HEK293 (cell line): ENCODE data around the gene FBXL15.

Source experiments
- MYNN ChIP-seq: fragments of 450-650 bp; formaldehyde crosslinking; IDR thresholded peaks from 2 replicates; pipeline ENCODE4 v1.5.1; 2016; ENCODE audit warnings: missing biosample characterization, missing genetic modification characterization, borderline replicate concordance
- SCRT2 ChIP-seq: fragments of 450-650 bp; formaldehyde crosslinking; IDR thresholded peaks from 2 replicates; pipeline ENCODE4 v1.5.1; 2016; ENCODE audit warnings: missing biosample characterization, missing genetic modification characterization
- SETDB1 ChIP-seq: IDR thresholded peaks from one replicate; pipeline ENCODE4 v1.6.1; 2017; ENCODE audit warnings: mild to moderate bottlenecking, low read length, moderate library complexity, mixed read lengths; ENCODE audit not compliant: insufficient read length
- ZBTB17 ChIP-seq: fragments of 450-650 bp; formaldehyde crosslinking; IDR thresholded peaks from 2 replicates; pipeline ENCODE4 v1.5.1; 2016; ENCODE audit warnings: missing biosample characterization, missing genetic modification characterization
- ZBTB8A ChIP-seq: fragments of 450-650 bp; formaldehyde crosslinking; IDR thresholded peaks from 2 replicates; pipeline ENCODE4 v1.5.1; 2016; ENCODE audit warnings: missing biosample characterization, missing genetic modification characterization
- ZNF10 ChIP-seq: fragments of 450-650 bp; formaldehyde crosslinking; IDR thresholded peaks from 2 replicates; pipeline ENCODE4 v1.5.1; 2017; ENCODE audit warnings: missing biosample characterization, missing genetic modification characterization
- ZNF133 ChIP-seq: fragments of 450-650 bp; formaldehyde crosslinking; IDR thresholded peaks from 2 replicates; pipeline ENCODE4 v1.5.1; 2016; ENCODE audit warnings: missing biosample characterization, missing genetic modification characterization
- ZNF239 ChIP-seq: fragments of 450-650 bp; formaldehyde crosslinking; IDR thresholded peaks from 2 replicates; pipeline ENCODE4 v1.5.1; 2016; ENCODE audit warnings: missing biosample characterization, missing genetic modification characterization
- ZNF341 ChIP-seq: fragments of 450-650 bp; formaldehyde crosslinking; IDR thresholded peaks from 2 replicates; pipeline ENCODE4; 2016; ENCODE audit warnings: low read depth, missing biosample characterization, missing genetic modification characterization
- ZNF426 ChIP-seq: fragments of 450-650 bp; formaldehyde crosslinking; IDR thresholded peaks from 2 replicates; pipeline ENCODE4 v1.5.1; 2017; ENCODE audit warnings: missing biosample characterization, missing genetic modification characterization, mild to moderate bottlenecking, inconsistent platforms, moderate library complexity
- ZNF501 ChIP-seq: fragments of 450-650 bp; formaldehyde crosslinking; IDR thresholded peaks from 2 replicates; pipeline ENCODE4 v1.5.1; 2016; ENCODE audit warnings: missing biosample characterization, missing genetic modification characterization
- ZNF624 ChIP-seq: fragments of 450-650 bp; formaldehyde crosslinking; IDR thresholded peaks from 2 replicates; pipeline ENCODE4 v1.5.1; 2017; ENCODE audit warnings: missing biosample characterization, missing genetic modification characterization
- ZNF658 ChIP-seq: fragments of 450-650 bp; formaldehyde crosslinking; IDR thresholded peaks from 2 replicates; pipeline ENCODE4; 2016; ENCODE audit warnings: missing biosample characterization, missing genetic modification characterization
- ZNF670 ChIP-seq: fragments of 450-650 bp; formaldehyde crosslinking; IDR thresholded peaks from 2 replicates; pipeline ENCODE4 v1.5.1; 2016; ENCODE audit warnings: missing biosample characterization, missing genetic modification characterization, low read depth
- TF ChIP-seq, protein P1 (sequence below): sonication (generic); formaldehyde crosslinking; IDR thresholded peaks from 2 replicates; pipeline ENCODE4 v1.8.1; 2022; ENCODE audit warnings: mild to moderate bottlenecking, moderate library complexity, missing genetic modification reagents
- TF ChIP-seq, protein P2 (sequence below): fragments of 450-650 bp; formaldehyde crosslinking; IDR thresholded peaks from 2 replicates; pipeline ENCODE4 v1.5.1; 2016; ENCODE audit warnings: missing biosample characterization, missing genetic modification characterization
- TF ChIP-seq, protein P3 (sequence below): fragments of 450-650 bp; formaldehyde crosslinking; IDR thresholded peaks from 2 replicates; pipeline ENCODE4 v1.5.1; 2016; ENCODE audit warnings: missing biosample characterization, missing genetic modification characterization
- TF ChIP-seq, protein P4 (sequence below): fragments of 450-650 bp; formaldehyde crosslinking; IDR thresholded peaks from 2 replicates; pipeline ENCODE4 v1.5.1; 2016; ENCODE audit warnings: missing biosample characterization, missing genetic modification characterization, low read depth
- TF ChIP-seq, protein P5 (sequence below): fragments of 450-650 bp; formaldehyde crosslinking; IDR thresholded peaks from 2 replicates; pipeline ENCODE4 v1.5.1; 2016; ENCODE audit warnings: missing biosample characterization, missing genetic modification characterization
- TF ChIP-seq, protein P6 (sequence below): fragments of 450-650 bp; formaldehyde crosslinking; IDR thresholded peaks from 2 replicates; pipeline ENCODE4 v1.5.1; 2016; ENCODE audit warnings: missing biosample characterization, missing genetic modification characterization
- TF ChIP-seq, protein P7 (sequence below): fragments of 450-650 bp; formaldehyde crosslinking; IDR thresholded peaks from 2 replicates; pipeline ENCODE4 v1.5.1; 2016; ENCODE audit warnings: missing biosample characterization, missing genetic modification characterization
- TF ChIP-seq, protein P8 (sequence below): fragments of 450-650 bp; IDR thresholded peaks from 2 replicates; pipeline ENCODE4 v1.5.1; 2018; ENCODE audit warnings: missing biosample characterization, mild to moderate bottlenecking, missing genetic modification characterization

The FBXL15 gene

DNA sequence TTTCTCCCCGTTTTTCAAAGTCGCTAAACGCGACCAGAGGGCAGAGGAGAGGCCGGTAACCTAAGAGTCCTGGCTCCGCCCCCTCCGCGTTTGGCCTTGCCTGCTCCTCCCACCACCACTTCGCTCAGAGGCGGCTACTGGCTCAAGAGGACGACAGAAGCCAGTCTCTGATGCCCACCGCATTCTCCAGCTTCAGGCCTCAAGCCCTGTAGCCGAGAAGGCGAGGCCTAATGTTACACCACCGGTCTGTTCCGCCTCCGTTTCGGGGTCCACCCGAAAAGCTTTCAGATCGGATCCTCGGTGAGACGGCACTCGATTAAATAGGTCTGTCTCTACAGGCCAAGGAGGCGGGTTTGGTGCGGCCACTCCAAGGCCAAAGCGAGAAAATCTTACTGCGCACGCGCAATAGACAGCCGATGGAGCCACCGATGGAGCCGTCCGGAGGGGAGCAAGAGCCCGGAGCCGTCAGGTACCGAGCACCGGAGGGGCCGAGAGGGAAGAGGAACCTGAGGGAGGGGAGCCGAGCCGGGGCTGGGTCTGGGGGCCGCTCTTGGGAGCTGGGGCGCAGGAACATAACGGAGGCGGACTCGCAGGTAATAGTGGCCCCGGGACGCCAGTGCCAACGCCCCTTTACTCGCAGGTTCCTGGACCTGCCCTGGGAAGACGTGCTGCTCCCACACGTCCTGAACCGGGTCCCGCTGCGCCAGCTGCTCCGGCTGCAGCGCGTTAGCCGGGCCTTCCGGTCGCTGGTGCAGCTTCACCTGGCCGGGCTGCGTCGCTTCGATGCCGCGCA lies at the start of gene FBXL15 (continued):
- TF ChIP-seq ZBTB8A (tag by site-specific recombination) (peak; percentile 42; the same call in 1 of the 2 replicates), ZNF658 (no peak), ZBTB17 (tag by site-specific recombination) (peak; percentile 100), ZNF501 (peak; percentile 97), ZNF670 (tag by site-specific recombination) (no peak), ZNF426 (no peak), SCRT2 (tag by site-specific recombination) (peak; percentile 48; the same call in 1 of the 2 replicates), SETDB1 (no peak), ZNF624 (tag by site-specific recombination) (0 out of 2 replicates have a peak, but pooled peaks have one; percentile 30), MYNN (tag by site-specific recombination) (peak; percentile 45; the same call in 1 of the 2 replicates), ZNF341 (tag by site-specific recombination) (peak; percentile 71), ZNF239 (tag by site-specific recombination) (no peak), ZNF133 (no peak), ZNF10 (peak; percentile 70; the same call in 1 of the 2 replicates)
- TF ChIP-seq, protein P1, sequence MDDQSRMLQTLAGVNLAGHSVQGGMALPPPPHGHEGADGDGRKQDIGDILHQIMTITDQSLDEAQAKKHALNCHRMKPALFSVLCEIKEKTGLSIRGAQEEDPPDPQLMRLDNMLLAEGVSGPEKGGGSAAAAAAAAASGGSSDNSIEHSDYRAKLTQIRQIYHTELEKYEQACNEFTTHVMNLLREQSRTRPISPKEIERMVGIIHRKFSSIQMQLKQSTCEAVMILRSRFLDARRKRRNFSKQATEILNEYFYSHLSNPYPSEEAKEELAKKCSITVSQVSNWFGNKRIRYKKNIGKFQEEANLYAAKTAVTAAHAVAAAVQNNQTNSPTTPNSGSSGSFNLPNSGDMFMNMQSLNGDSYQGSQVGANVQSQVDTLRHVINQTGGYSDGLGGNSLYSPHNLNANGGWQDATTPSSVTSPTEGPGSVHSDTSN: no peak
- TF ChIP-seq, protein P2, sequence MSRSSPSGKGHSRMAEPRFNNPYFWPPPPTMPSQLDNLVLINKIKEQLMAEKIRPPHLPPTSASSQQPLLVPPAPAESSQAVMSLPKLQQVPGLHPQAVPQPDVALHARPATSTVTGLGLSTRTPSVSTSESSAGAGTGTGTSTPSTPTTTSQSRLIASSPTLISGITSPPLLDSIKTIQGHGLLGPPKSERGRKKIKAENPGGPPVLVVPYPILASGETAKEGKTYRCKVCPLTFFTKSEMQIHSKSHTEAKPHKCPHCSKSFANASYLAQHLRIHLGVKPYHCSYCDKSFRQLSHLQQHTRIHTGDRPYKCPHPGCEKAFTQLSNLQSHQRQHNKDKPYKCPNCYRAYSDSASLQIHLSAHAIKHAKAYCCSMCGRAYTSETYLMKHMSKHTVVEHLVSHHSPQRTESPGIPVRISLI (tag by site-specific recombination): no peak
- TF ChIP-seq, protein P3, sequence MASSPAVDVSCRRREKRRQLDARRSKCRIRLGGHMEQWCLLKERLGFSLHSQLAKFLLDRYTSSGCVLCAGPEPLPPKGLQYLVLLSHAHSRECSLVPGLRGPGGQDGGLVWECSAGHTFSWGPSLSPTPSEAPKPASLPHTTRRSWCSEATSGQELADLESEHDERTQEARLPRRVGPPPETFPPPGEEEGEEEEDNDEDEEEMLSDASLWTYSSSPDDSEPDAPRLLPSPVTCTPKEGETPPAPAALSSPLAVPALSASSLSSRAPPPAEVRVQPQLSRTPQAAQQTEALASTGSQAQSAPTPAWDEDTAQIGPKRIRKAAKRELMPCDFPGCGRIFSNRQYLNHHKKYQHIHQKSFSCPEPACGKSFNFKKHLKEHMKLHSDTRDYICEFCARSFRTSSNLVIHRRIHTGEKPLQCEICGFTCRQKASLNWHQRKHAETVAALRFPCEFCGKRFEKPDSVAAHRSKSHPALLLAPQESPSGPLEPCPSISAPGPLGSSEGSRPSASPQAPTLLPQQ: peak; percentile 95
- TF ChIP-seq, protein P4, sequence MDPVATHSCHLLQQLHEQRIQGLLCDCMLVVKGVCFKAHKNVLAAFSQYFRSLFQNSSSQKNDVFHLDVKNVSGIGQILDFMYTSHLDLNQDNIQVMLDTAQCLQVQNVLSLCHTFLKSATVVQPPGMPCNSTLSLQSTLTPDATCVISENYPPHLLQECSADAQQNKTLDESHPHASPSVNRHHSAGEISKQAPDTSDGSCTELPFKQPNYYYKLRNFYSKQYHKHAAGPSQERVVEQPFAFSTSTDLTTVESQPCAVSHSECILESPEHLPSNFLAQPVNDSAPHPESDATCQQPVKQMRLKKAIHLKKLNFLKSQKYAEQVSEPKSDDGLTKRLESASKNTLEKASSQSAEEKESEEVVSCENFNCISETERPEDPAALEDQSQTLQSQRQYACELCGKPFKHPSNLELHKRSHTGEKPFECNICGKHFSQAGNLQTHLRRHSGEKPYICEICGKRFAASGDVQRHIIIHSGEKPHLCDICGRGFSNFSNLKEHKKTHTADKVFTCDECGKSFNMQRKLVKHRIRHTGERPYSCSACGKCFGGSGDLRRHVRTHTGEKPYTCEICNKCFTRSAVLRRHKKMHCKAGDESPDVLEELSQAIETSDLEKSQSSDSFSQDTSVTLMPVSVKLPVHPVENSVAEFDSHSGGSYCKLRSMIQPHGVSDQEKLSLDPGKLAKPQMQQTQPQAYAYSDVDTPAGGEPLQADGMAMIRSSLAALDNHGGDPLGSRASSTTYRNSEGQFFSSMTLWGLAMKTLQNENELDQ (tag by site-specific recombination): no peak
- TF ChIP-seq, protein P5, sequence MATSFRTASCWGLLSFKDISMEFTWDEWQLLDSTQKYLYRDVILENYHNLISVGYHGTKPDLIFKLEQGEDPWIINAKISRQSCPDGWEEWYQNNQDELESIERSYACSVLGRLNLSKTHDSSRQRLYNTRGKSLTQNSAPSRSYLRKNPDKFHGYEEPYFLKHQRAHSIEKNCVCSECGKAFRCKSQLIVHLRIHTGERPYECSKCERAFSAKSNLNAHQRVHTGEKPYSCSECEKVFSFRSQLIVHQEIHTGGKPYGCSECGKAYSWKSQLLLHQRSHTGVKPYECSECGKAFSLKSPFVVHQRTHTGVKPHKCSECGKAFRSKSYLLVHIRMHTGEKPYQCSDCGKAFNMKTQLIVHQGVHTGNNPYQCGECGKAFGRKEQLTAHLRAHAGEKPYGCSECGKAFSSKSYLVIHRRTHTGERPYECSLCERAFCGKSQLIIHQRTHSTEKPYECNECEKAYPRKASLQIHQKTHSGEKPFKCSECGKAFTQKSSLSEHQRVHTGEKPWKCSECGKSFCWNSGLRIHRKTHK (tag by site-specific recombination): no peak
- TF ChIP-seq, protein P6, sequence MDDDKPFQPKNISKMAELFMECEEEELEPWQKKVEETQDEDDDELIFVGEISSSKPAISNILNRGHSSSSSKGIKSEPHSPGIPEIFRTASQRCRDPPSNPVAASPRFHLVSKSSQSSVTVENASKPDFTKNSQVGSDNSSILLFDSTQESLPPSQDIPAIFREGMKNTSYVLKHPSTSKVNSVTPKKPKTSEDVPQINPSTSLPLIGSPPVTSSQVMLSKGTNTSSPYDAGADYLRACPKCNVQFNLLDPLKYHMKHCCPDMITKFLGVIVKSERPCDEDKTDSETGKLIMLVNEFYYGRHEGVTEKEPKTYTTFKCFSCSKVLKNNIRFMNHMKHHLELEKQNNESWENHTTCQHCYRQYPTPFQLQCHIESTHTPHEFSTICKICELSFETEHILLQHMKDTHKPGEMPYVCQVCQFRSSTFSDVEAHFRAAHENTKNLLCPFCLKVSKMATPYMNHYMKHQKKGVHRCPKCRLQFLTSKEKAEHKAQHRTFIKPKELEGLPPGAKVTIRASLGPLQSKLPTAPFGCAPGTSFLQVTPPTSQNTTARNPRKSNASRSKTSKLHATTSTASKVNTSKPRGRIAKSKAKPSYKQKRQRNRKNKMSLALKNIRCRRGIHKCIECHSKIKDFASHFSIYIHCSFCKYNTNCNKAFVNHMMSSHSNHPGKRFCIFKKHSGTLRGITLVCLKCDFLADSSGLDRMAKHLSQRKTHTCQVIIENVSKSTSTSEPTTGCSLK (tag by site-specific recombination): no peak
- TF ChIP-seq, protein P7, sequence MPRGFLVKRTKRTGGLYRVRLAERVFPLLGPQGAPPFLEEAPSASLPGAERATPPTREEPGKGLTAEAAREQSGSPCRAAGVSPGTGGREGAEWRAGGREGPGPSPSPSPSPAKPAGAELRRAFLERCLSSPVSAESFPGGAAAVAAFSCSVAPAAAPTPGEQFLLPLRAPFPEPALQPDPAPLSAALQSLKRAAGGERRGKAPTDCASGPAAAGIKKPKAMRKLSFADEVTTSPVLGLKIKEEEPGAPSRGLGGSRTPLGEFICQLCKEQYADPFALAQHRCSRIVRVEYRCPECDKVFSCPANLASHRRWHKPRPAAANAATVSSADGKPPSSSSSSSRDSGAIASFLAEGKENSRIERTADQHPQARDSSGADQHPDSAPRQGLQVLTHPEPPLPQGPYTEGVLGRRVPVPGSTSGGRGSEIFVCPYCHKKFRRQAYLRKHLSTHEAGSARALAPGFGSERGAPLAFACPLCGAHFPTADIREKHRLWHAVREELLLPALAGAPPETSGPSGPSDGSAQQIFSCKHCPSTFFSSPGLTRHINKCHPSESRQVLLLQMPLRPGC (tag by site-specific recombination): peak; percentile 73
- TF ChIP-seq, protein P8, sequence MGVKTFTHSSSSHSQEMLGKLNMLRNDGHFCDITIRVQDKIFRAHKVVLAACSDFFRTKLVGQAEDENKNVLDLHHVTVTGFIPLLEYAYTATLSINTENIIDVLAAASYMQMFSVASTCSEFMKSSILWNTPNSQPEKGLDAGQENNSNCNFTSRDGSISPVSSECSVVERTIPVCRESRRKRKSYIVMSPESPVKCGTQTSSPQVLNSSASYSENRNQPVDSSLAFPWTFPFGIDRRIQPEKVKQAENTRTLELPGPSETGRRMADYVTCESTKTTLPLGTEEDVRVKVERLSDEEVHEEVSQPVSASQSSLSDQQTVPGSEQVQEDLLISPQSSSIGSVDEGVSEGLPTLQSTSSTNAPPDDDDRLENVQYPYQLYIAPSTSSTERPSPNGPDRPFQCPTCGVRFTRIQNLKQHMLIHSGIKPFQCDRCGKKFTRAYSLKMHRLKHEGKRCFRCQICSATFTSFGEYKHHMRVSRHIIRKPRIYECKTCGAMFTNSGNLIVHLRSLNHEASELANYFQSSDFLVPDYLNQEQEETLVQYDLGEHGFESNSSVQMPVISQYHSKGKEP (tag by site-specific recombination): peak; percentile 33; the same call in 1 of the 2 replicates
